Heart right ventricle (tissue), 12 donors: ENCODE data around the gene ADA. TPM values are rescaled to one million over a fixed set of nuclear protein-coding genes. Genes with fewer than 3 reads are reported as not detected.

ENCODE experiments used
- polyA plus RNA-seq, 2 donors: library from polyadenylated mRNA; stranded (reverse); fragments of 200-250 nt; gene quantifications; one replicate each; pipeline ENCODE4 v1.2.3, GENCODE V29; 2013
- total RNA-seq, 10 donors: library from RNA; stranded (reverse); fragmentation: NEBNext Ultra II Directional in 3 of 10; extraction: Animal tissue kit (Norgen Biotek cat#: 25700) in 3 of 10; gene quantifications; one replicate each; pipeline versions ENCODE4 v1.2.1 to v1.2.4, GENCODE V29; 2021 to 2023
- donor health status: ischemic (EF 13 %, LVEDD 7.1; RV severe dilation, severe dysfunction).
- donor health status: healthy with polysubstance abuse.
- donor health status: DM: no; HTN: yes; CAD: no.
- donor health status: DM: no; HTN: no; CAD: no.
- donor health status: ischemic (EF 25% LVEDD 6.9; RV normal size, moderate dysfunction).
- donor health status: ischemic (EF 25% LVEDD 5.7; RV mildly dilated, moderate dysfunction).
- donor health status: healthy.
- donor health status: nonischemic (EF 11% LVEDD 7.7; RV severe dilation, severe dysfunction).
- donor health status: DM: yes; HTN: yes; CAD: no.
- donor health status: PGD.
- donor health status: ischemic (EF 29% LVEDD 5.4; RV normal size, mild dysfunction).
- donor health status: nonischemic (EF 23%, LVEDD 6.1; RV moderate dilation, normal function).

ADA gene
- total and polyA plus RNA-seq, 12 donors, result 1.6 to 18.3 (median 5.1) TPM

Other genes with a start within 250 kb of the ADA start
- 1 to 10 TPM; 2.6 to 7.3 (median 4.7) TPM for gene TTPAL, start 175.8 kb downstream of the ADA start, total RNA-seq
- 1 to 10 TPM; 2.3 TPM for gene TTPAL, start 175.8 kb downstream of the ADA start, polyA plus RNA-seq
- 100 to 1,000 TPM in 3 of 10 donors, 10 to 100 TPM in 7; 75.9 to 116 (median 98.7) TPM for gene SERINC3, start 129.6 kb downstream of the ADA start, total RNA-seq
- gene SERINC3, start 129.6 kb downstream of the ADA start, polyA plus RNA-seq, result 10 to 100 TPM; 38.9 to 45.9 TPM
- 100 to 1,000 TPM; 155 to 342 (median 231) TPM for gene PKIG, start 69.1 kb downstream of the ADA start, total RNA-seq
- gene PKIG, start 69.1 kb downstream of the ADA start, polyA plus RNA-seq, result 100 to 1,000 TPM; 180 to 196 TPM
- gene CCN5, start 63.7 kb upstream of the ADA start, total RNA-seq, result 10 to 100 TPM in 7 of 10 donors, 1 to 10 TPM in 3; 4.3 to 47.6 (median 14.4) TPM
- 10 to 100 TPM; 14.1 to 87.2 TPM for gene CCN5, start 63.7 kb upstream of the ADA start, polyA plus RNA-seq
- under 1 TPM; 0.13 to 0.82 (median 0.38) TPM for gene KCNK15, start 94.2 kb upstream of the ADA start, total RNA-seq
- under 1 TPM; 0.22 to 0.54 TPM for gene KCNK15, start 94.2 kb upstream of the ADA start, polyA plus RNA-seq
- under 1 TPM in 6 of 10 donors, not detected in 4; 0.05 to 0.42 (median 0.18) TPM for gene RIMS4, start 158.8 kb upstream of the ADA start, total RNA-seq
- gene RIMS4, start 158.8 kb upstream of the ADA start, polyA plus RNA-seq, result under 1 TPM in 1 of 2 donors, not detected in 1; 0.04 TPM
- gene YWHAB, start 234.0 kb upstream of the ADA start, total RNA-seq, result 100 to 1,000 TPM in 8 of 10 donors, 10 to 100 TPM in 2; 89.1 to 130 (median 116) TPM
- 10 to 100 TPM; 37.9 to 96.7 TPM for gene YWHAB, start 234.0 kb upstream of the ADA start, polyA plus RNA-seq